Measurements from ENCODE around the gene DBP.
A peak's percentile ranks its signal among the peaks of the same experiment; 100 is the strongest.
"Not testable (repeated sequence)": the region's sequence is repeated elsewhere in the genome, so short reads cannot be mapped to it uniquely, and the experiment has no call there.

Gene DBP

GRCh38 chr19:48668332-48668731 is 31.2 kb upstream of the DBP start:
- no peak for DNase-seq (ENCODE audit: low read depth in 3 of 3)

DNA sequence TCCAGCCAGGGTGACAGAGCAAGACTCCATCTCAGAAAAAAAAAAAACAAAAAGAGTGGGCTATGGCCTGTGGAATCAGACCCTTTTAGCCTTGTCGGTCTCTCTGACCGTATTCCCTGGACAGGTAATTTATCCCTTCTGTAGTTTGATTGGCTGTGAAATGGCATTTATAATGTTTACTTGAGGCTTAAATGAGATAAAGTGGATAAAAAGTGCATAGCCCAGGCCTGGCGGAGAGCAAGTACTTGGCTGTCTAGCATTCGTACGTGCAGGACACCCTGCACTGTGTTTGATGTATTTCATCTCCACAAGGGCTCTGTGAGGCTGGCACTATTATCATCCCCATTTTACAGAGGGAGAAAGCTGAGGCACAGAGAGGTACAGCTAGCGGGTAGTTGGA is 28.6 kb upstream of the DBP start:
- DNase-seq (ENCODE audit: low read depth in 3 of 3): no peak

DNA sequence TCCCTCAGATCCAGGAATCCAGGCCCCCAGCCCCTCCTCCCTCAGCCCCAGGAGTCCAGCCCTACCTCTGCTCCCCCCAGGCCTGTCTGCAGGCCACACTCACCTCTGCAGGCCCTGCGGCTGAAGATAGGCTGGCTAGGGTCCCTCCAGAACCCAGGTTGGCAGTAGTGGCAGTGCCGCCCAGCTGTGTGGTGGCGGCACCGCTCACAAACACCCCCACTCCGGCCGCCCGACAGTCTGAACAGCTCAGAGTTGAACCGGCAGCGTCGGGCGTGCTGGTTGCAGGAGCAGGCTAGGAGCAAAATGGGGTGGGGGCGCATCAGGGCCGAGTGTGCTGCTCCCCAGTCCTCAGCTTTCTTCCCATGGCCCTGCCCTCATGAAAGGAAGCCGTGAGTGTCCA is 27.3 kb upstream of the DBP start:
- DNase-seq (ENCODE audit: low read depth in 3 of 3): no peak

DNA sequence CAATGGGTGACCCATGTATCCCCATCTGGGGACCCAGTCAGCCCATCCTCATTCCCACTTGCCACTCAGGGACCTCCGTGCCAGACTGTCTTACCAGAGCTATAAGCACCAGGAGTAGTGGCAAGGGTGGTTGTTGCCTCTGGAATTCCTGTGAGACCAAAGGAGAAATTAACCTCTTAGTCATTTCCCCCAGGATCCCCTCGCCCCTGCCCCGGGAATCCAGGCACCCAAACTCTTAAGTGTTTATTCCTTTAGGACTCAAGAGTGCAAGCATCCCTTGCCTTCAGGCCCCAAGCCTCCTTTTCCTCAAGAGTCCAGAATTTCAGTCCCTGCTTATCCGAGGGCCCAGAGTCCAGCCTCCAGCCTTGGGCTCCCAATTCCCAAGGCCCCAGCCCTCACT is 26.5 kb upstream of the DBP start:
- DNase-seq (ENCODE audit: low read depth in 3 of 3): no peak

- DNase-seq (ENCODE audit: low read depth in 3 of 3): no peak
Observed at GRCh38 chr19:48661711-48662090, 24.5 kb upstream of the DBP start.

GRCh38 chr19:48660852-48661710 is 23.9 kb upstream of the DBP start:
- DNase-seq (ENCODE audit: low read depth in 3 of 3): peak; percentile 69 to 75 (median 73)

GRCh38 chr19:48659768-48660167 is 22.6 kb upstream of the DBP start:
- DNase-seq (ENCODE audit: low read depth in 3 of 3): no peak

DNA sequence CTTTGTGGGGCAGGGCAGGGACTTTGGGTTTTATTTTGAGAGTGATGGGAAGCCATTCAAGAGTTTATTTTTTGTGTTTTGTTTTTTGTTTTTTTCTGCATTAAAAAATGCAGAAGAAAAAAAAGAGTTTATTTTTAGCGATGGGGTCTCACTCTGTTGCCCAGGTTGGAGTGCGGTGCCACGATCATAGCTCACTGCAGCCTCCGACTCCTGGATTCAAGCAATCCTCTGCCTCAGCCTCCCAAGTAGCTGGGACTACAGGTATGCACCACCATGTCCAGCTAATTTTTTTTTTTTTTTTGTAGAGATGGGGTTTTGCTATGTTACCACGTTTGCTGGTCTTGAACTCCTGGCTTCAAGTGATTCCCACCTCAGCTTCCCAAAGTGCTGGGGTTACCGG is 21.3 kb upstream of the DBP start:
- no peak for DNase-seq (ENCODE audit: low read depth in 3 of 3)

GRCh38 chr19:48657828-48658227 is 20.6 kb upstream of the DBP start:
- DNase-seq (ENCODE audit: low read depth in 3 of 3): not testable (repeated sequence)

DNA sequence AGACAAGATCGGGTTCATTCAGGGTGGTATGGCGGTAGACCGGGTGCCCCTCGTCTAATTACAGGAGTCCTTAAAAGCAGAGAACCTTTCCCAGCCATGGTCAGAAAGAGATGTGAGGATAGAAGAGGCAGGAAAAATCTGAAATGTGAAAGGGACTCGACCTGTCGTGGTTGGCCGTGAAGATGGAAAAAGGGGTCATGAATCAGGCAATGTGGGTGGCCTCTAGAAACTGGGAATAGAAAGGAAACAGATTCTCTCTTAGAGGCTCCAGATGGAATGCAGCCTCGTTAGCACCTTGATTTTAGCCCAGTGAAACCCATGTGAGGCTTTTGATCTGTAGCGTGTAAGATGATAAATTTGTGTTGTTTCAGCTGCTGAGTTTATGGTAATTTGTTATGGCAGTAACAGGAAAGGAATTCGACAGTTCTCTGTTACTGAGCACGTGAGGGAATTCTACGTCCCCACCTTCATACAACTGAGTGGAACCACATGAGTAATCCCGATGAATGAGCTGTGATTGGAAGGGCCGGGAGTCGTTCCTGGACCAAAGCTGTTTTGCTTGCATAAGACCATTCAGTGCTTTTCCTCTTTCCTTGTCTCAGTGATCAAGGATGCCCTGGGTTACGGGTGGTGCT is 19.8 kb upstream of the DBP start:
- no peak for DNase-seq (ENCODE audit: low read depth in 3 of 3)

GRCh38 chr19:48654299-48655059 is 17.3 kb upstream of the DBP start:
- no peak for DNase-seq (ENCODE audit: low read depth in 3 of 3)

DNA sequence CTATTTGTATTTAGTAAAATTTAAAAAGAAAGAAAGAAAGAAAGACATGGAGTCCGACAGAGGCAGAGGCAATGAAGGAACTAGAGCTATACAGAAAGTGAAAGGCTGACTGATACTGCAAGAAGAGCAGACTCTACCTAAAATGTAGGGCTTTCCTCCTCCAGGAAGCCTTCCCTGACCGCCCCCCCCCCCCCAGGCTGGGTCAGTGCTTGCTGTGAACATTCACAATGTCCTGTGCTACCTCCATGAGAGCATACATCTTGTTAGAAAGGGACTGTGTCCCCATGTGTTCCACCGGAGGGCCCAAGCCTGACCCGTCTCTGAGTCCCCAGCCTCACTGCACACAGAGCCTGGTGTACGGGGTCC is 14.5 kb upstream of the DBP start:
- no peak for DNase-seq (ENCODE audit: low read depth in 3 of 3)

DNA sequence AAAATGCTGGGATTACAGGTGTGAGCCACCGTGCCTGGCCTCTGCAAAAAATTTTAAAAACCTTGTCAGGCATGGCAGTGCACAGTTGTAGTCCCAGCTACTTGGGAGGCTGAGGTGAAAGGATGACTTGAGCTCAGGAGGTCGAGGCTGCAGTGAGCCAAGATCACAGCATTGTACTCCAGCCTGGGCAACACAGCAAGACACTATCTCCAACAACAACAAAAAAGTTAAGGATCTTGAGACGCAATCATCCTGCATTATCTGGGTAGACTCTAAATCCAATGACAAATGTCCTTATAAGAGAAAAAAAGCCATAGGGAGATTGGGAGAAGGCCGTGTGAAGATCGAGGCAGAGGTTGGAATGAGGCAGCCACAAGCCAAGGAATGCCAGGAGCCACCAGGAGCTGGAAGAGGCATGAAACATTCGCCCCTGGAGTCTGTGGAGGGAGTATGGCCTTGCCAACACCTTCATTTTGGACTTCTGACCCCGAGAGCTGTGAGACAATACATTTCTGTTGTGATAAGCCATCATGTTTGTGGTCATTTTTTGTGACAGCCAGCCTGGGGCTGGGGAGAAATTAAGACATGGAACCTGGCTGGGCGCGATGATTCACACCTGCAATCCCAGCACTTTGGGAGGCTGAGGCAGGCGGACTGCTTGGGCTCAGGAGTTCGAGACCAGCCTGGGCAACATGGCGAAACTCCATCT is 13.9 kb upstream of the DBP start:
- DNase-seq (ENCODE audit: low read depth in 3 of 3): no peak

DNA sequence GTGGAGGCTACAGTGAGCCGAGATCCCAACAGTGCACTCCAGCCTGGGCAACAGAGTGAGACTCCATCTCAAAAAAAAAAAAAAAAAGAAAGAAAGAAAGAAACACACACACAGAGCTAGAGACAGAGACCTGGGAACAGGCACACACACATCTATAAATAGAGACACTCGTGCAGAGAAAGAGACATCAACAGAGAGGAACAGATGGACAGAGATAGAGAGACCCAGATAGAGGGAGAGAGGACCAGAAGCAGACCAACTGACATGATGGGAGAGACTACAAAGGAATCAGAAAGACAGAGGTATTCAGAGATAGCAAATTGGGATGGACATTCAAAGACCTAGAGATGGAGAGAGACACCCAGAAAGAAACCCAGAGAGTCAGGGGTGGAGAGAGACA is 11.0 kb upstream of the DBP start:
- DNase-seq (ENCODE audit: low read depth in 3 of 3): no peak

- DNase-seq (ENCODE audit: low read depth in 3 of 3): no peak
Observed at GRCh38 chr19:48646722-48647216, 9.6 kb upstream of the DBP start.

- DNase-seq (ENCODE audit: low read depth in 3 of 3): peak; percentile 79 to 90 (median 84)
Observed at GRCh38 chr19:48646001-48646721, 9.0 kb upstream of the DBP start, which contains the start of gene CA11. Gene CA11, minus strand, starts transcription at chr19:48646187. Its CDS starts 555 bp downstream, at chr19:48645632.

GRCh38 chr19:48645620-48646000 is 8.4 kb upstream of the DBP start:
- DNase-seq (ENCODE audit: low read depth in 3 of 3): no peak

DNA sequence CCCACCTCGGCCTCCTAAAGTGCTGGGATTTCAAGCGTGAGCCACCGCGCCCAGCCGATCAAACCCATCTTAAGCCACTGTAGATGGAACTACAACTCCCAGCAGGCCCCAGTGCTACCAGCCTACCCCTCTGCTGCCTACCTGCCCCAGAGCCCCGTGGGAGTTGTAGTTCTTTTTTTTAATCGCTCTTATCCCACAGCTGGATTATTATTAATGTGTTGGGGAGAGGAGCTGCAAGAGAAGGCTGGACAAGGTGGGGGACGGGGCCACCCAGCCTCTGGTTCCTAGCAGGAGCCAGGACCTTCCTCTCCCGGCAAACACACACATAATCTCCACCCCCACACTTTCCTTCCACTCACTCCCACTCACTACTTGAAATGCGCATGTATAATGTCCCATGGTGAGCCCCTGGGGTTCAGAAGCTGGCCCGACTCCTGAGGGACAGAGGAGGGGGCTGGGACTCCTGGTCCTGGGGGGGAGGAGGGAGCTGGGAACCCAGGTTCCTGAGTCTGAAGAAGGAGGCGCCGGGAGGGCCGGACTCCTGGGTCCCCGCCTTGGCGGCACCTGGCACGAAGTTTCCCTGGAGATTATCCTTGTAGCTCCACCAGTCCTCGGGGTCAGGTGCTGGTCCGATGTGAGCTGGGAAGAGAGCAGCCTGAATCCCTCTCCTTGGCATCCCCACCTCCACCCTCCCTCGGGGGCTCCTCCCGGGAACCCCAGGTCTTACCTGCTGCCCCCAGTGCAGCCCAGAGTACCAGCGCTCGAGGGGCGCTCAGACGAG is 7.8 kb upstream of the DBP start:
- peak; percentile 54 to 64 (median 62) for DNase-seq (ENCODE audit: low read depth in 3 of 3)

DNA sequence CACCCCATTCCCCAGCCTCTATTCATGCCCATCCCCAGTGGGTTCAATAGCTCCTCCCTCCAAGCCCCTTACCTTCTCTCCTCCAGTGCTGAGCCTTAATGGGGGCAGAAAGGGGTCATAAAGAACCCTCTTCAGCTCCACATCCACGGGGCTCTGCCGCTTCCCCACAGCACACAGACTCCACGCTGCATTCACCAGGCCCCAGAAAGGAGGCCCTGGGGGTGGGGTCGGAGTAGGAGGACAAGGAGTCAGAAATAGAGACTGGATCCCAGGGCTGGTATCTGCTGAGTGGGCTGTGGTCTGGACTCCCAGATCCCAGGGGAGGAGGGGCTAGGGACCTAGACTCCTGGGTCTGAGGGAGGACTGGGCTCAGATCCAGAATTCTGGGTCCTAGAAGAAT is 7.2 kb upstream of the DBP start:
- DNase-seq (ENCODE audit: low read depth in 3 of 3): no peak

GRCh38 chr19:48642862-48643261 is 5.7 kb upstream of the DBP start:
- DNase-seq (ENCODE audit: low read depth in 3 of 3): no peak

All from stimulated activated CD4-positive, alpha-beta T cell treated with anti-CD3 and anti-CD28 coated beads, TNF-alpha, amount 100 ng/mL, for 48 hours (primary cell).